GM23338 (cell line): Measurements from ENCODE around the gene ZNF322. TPM values are rescaled to one million over a fixed set of nuclear protein-coding genes. Genes with fewer than 3 reads are reported as not detected.

Experiments
- ATAC-seq: fragments of 200-7000 bp; cut with Tn5 transposase; 3 replicates; pipeline ENCODE4 v1.9.1; 2020
- DNase-seq: peaks from one replicate; pipeline ENCODE4 v3.0.0-alpha.2; 2015; ENCODE audit warnings: low spot score
- H2AFZ ChIP-seq: fragments of 200-600 bp; sonication (generic); 2 replicates; pipeline ENCODE4 v1.8.0; 2016; ENCODE audit warnings: antibody characterized with exemption, mild to moderate bottlenecking, moderate library complexity
- H3F3A ChIP-seq: fragments of 200-600 bp; sonication (generic); replicated peaks from 2 replicates; pipeline ENCODE4 v1.8.0; 2017; ENCODE audit warnings: antibody characterized with exemption, mixed run types, low read depth
- H3K27ac ChIP-seq: fragments of 200-600 bp; sonication (generic); 2 replicates; pipeline ENCODE4 v1.6.1; 2016; ENCODE audit warnings: low read depth
- H3K27me3 ChIP-seq: fragments of 200-600 bp; sonication (generic); 2 replicates; pipeline ENCODE4 v1.8.0; 2016; ENCODE audit warnings: mild to moderate bottlenecking, mixed run types, moderate library complexity; ENCODE audit not compliant: insufficient read depth
- H3K36me3 ChIP-seq: fragments of 200-600 bp; sonication (generic); 2 replicates; pipeline ENCODE4 v1.8.0; 2016; ENCODE audit warnings: mild to moderate bottlenecking; ENCODE audit not compliant: insufficient read depth
- H3K4me1 ChIP-seq: fragments of 200-600 bp; sonication (generic); 2 replicates; pipeline ENCODE4 v1.8.0; 2016; ENCODE audit warnings: mild to moderate bottlenecking, moderate library complexity; ENCODE audit not compliant: insufficient read depth
- H3K4me2 ChIP-seq: fragments of 200-600 bp; sonication (generic); 2 replicates; pipeline ENCODE4 v1.7.1; 2017; ENCODE audit warnings: mixed run types
- H3K4me3 ChIP-seq: fragments of 200-600 bp; sonication (generic); 2 replicates; pipeline ENCODE4 v1.6.1; 2016; ENCODE audit warnings: mixed run types
- H3K79me2 ChIP-seq: fragments of 200-600 bp; sonication (generic); replicated peaks from 2 replicates; pipeline ENCODE4 v1.8.0; 2017; ENCODE audit warnings: mild to moderate bottlenecking; ENCODE audit not compliant: insufficient read depth
- H3K9me2 ChIP-seq: fragments of 200-600 bp; sonication (generic); 2 replicates; pipeline ENCODE4 v1.8.0; 2017; ENCODE audit not compliant: insufficient read depth
- H4K20me1 ChIP-seq: fragments of 200-600 bp; sonication (generic); replicated peaks from 2 replicates; pipeline ENCODE4 v1.8.0; 2017; ENCODE audit warnings: mild to moderate bottlenecking; ENCODE audit not compliant: insufficient read depth
- H3K27ac Mint-ChIP-seq: 2 replicates; pipeline ENCODE4 v1.8.0; 2020; ENCODE audit warnings: inconsistent platforms, mild to moderate bottlenecking, moderate library complexity, mixed read lengths
- H3K27me3 Mint-ChIP-seq: 3 replicates; pipeline ENCODE4 v1.8.0; 2022; ENCODE audit warnings: low read depth, mild to moderate bottlenecking, moderate library complexity, mixed read lengths, inconsistent platforms; ENCODE audit not compliant: insufficient read depth, poor library complexity
- H3K36me3 Mint-ChIP-seq: 3 replicates; pipeline ENCODE4 v1.8.0; 2021; ENCODE audit warnings: low read depth, mild to moderate bottlenecking, inconsistent platforms, moderate library complexity, mixed read lengths
- H3K4me1 Mint-ChIP-seq: 3 replicates; pipeline ENCODE4 v1.8.0; 2020; ENCODE audit warnings: mild to moderate bottlenecking, inconsistent platforms, mixed read lengths
- H3K4me3 Mint-ChIP-seq: 3 replicates; pipeline ENCODE4 v1.8.0; 2021; ENCODE audit warnings: moderate library complexity, mild to moderate bottlenecking, inconsistent platforms, mixed read lengths
- H3K9me3 Mint-ChIP-seq: 3 replicates; pipeline ENCODE4 v1.8.0; 2020; ENCODE audit warnings: moderate library complexity, mild to moderate bottlenecking, inconsistent platforms, mixed read lengths
- CREB1 ChIP-seq: fragments of 250-450 bp; sonication (Bioruptor Pico); IDR thresholded peaks from 2 replicates; pipeline ENCODE4 v1.5.0; 2020; ENCODE audit warnings: low read depth, mild to moderate bottlenecking, moderate library complexity
- CTCF ChIP-seq, 2 experiments: fragments of 200-600 bp in 1 of 2; sonication (generic) in 1 of 2; conservative IDR thresholded peaks; 2 replicates each; pipeline versions ENCODE4 v1.5.1 to v1.6.1; 2016 to 2017; ENCODE audit warnings: antibody characterized with exemption in 2 of 2, low read depth in 2 of 2, mild to moderate bottlenecking in 2 of 2, moderate library complexity in 1 of 2
- ETS1 ChIP-seq: IDR thresholded peaks from 2 replicates; pipeline ENCODE4 v1.6.1; 2016; ENCODE audit warnings: antibody characterized with exemption
- POLR2AphosphoS5 ChIP-seq: IDR thresholded peaks from 2 replicates; pipeline ENCODE4 v1.6.1; 2016; ENCODE audit warnings: antibody characterized with exemption, low read depth
- ZNF331 ChIP-seq: fragments of 250-450 bp; sonication (Bioruptor Pico); IDR thresholded peaks from 2 replicates; pipeline ENCODE4 v1.5.0; 2020; ENCODE audit warnings: low read depth, mild to moderate bottlenecking, moderate library complexity
- polyA plus RNA-seq: library from polyadenylated mRNA; unstranded; fragments of >200 nt; fragmentation: Nextera tagmentation; extraction: Ambion mirVana; gene quantifications from 2 replicates; pipeline ENCODE4 v1.2.1, GENCODE V29; 2016
- total RNA-seq: library from RNA; depleted of rRNA; stranded (reverse); fragments of >200 nt; shearing (Covaris generic); gene quantifications from 2 replicates; pipeline ENCODE4 v1.2.3, GENCODE V29; 2014

Gene ZNF322
- total and polyA plus RNA-seq, 2 experiments from 2014 or later = 43.3 to 61.0 TPM

- Histone ChIP-seq H3K4me3 (peak overlapping the region; percentile 66), H3F3A (0 out of 2 replicates have a peak, but pooled peaks cover 5% of the 10 kb centered on the region), H3K27me3 (no peaks in the 10 kb centered on the region), H4K20me1 (no peaks in the 10 kb centered on the region), H3K4me2 (peak overlapping the region; percentile 80), H3K27ac (no peak overlapping the region), H3K79me2 (peaks cover 13% of the 10 kb centered on the region), H3K4me1 (no peaks in the 10 kb centered on the region), H3K9me2 (no peaks in the 10 kb centered on the region), H2AFZ (peak overlapping the region; percentile 40; the same call in 1 of the 2 replicates), H3K36me3 (peaks cover 6% of the 10 kb centered on the region; the same call in 1 of the 2 replicates)
- Mint-ChIP-seq H3K9me3 (peaks cover 3% of the 10 kb centered on the region; the same call in 1 of the 3 replicates), H3K4me3 (no peak overlapping the region), H3K27me3 (peaks cover 10% of the 10 kb centered on the region), H3K4me1 (peaks cover 3% of the 10 kb centered on the region; the same call in 2 of the 3 replicates), H3K36me3 (peaks cover 12% of the 10 kb centered on the region), H3K27ac (no peak overlapping the region)
- TF ChIP-seq ZNF331 (no peak), ETS1 (no peak), POLR2AphosphoS5 (0 out of 2 replicates have a peak, but pooled peaks have one; percentile 31), CTCF (conservative IDR thresholded peaks at IDR 0.05; ENCODE audit: low read depth in 2 of 2) (peak; percentile 88 to 91), CREB1 (peak; percentile 39; the same call in 1 of the 2 replicates)
- ATAC-seq (peak; percentile 77), DNase-seq (peak; percentile 96)
Observed at GRCh38 chr6:26595669-26596269, 63.8 kb downstream of the ZNF322 start.

- Histone ChIP-seq H3K9me2 (no peaks in the 10 kb centered on the region), H4K20me1 (no peaks in the 10 kb centered on the region), H3K4me3 (peak overlapping the region; percentile 66), H3K27me3 (no peaks in the 10 kb centered on the region), H3K79me2 (peaks cover 13% of the 10 kb centered on the region), H3K4me1 (no peaks in the 10 kb centered on the region), H3K27ac (no peak overlapping the region), H2AFZ (peak overlapping the region; percentile 40; the same call in 1 of the 2 replicates), H3F3A (0 out of 2 replicates have a peak, but pooled peaks cover 1% of the 10 kb centered on the region), H3K4me2 (peak overlapping the region; percentile 80), H3K36me3 (peaks cover 6% of the 10 kb centered on the region; the same call in 1 of the 2 replicates)
- peaks cover 12% of the 10 kb centered on the region for H3K36me3 Mint-ChIP-seq
- TF ChIP-seq ETS1 = 0 out of 2 replicates have a peak, but pooled peaks have one; percentile 38
- TF ChIP-seq POLR2AphosphoS5 = no peak
- ATAC-seq (peak; percentile 50), DNase-seq (peak; percentile 82)
- peaks cover 3% of the 10 kb centered on the region; the same call in 2 of the 3 replicates for H3K4me1 Mint-ChIP-seq
- H3K27me3 Mint-ChIP-seq = peaks cover 10% of the 10 kb centered on the region
- H3K9me3 Mint-ChIP-seq = peaks cover 3% of the 10 kb centered on the region; the same call in 1 of the 3 replicates
- no peak overlapping the region for H3K27ac Mint-ChIP-seq
- H3K4me3 Mint-ChIP-seq = no peak overlapping the region
Observed at GRCh38 chr6:26594730-26595632, 64.6 kb downstream of the ZNF322 start.
